ENCODE data around the gene ASB13. TPM values are rescaled to one million over a fixed set of nuclear protein-coding genes. Genes with fewer than 3 reads are reported as not detected.

The ASB13 gene
- polyA plus RNA-seq, 1 of the 3 experiments (the other 2 are of a cell fraction): 9.2 TPM

DNA sequence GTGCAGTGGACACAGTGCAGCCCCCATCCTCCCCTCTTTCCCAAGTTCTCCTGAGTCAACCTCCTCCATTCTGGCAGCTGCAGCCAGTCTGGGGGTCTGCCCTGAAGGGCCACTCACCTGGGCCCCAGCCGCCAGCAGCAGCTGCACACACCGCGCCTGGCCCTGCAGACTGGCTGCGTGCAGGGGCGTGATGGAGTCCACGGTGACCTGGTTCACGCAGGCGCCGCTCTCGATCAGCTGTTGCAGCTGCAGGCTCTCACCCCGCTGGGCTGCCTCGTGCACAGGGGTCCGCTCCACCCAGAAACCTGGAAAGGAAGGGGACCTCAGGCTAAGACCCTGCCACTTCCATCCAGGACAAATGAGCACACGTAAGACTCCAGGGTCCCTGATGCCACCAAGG is 13.6 kb downstream of the ASB13 start:
- 99% methylated on average over 14 of the region's 14 CpGs for WGBS (ENCODE audit: low lambda C conversion rate)
- no peaks in the 10 kb centered on the region for H3F3A ChIP-seq (replicated peaks; ENCODE audit: insufficient read depth)
- ChIA-PET POLR2A (interaction anchor here (0.7 kb wide), 1 partner anchor 609 kb away, joined by 3 read pairs; no protein-coding TSS in a partner anchor), CTCF (interaction anchor here (1.3 to 1.9 kb wide), 3 partner anchors 11 to 30 kb away, joined by 4 to 7 read pairs (median 7); no protein-coding TSS in a partner anchor)
- H3K4me3 ChIP-seq (ENCODE audit: low read depth in 2 of 2, low read length in 1 of 2): no peak overlapping the region
- H3K9me3 ChIP-seq: no peaks in the 10 kb centered on the region
- no peaks in the 10 kb centered on the region for H3K27me3 ChIP-seq (ENCODE audit: insufficient read depth)
- TF ChIP-seq RXRA (IDR thresholded peaks at IDR 0.05; ENCODE audit: borderline replicate concordance, low read depth): no peak
- no peak for TF ChIP-seq GABPA (IDR thresholded peaks at IDR 0.05; ENCODE audit: low read depth)
- TF ChIP-seq POLR2AphosphoS5 (IDR thresholded peaks at IDR 0.05; ENCODE audit: low read depth, low read length): no peak
- TF ChIP-seq RCOR1 (IDR thresholded peaks at IDR 0.05; ENCODE audit: low read length): no peak
- no peak for TF ChIP-seq PBX3 (IDR thresholded peaks at IDR 0.05)
- TF ChIP-seq ELF1 (IDR thresholded peaks at IDR 0.05): no peak
- TF ChIP-seq CTCF (IDR thresholded peaks at IDR 0.05): no peak
- TF ChIP-seq MAX (IDR thresholded peaks at IDR 0.05; ENCODE audit: low read depth): no peak
- no peak for TF ChIP-seq CHD2 (IDR thresholded peaks at IDR 0.05; ENCODE audit: low read length, partially characterized antibody)
- TF ChIP-seq MEF2A (IDR thresholded peaks at IDR 0.05; ENCODE audit: borderline replicate concordance, low read depth): no peak
- TF ChIP-seq SIN3A (IDR thresholded peaks at IDR 0.05; ENCODE audit: borderline replicate concordance, low read depth, low read length): no peak
- no peak overlapping the region for H2AFZ ChIP-seq (ENCODE audit: low read depth)
- 0 out of 2 replicates have a peak, but pooled peaks cover 3% of the 10 kb centered on the region for H3K79me2 ChIP-seq (ENCODE audit: insufficient read depth)
- no peak overlapping the region for H3K27ac ChIP-seq (ENCODE audit: low read depth in 2 of 2, low read length in 1 of 2)
- H3K9ac ChIP-seq: no peak overlapping the region
- no peaks in the 10 kb centered on the region; a peak in 1 of 4 replicates for H3K4me1 ChIP-seq (ENCODE audit: control insufficient read depth in 1 of 2, insufficient read depth in 2 of 2, low read depth in 1 of 2, low read length in 1 of 2)
- peaks cover 0 to 9% of the 10 kb centered on the region in 2 experiments for H3K36me3 ChIP-seq (replicated peaks in 1 of 2; ENCODE audit: control insufficient read depth in 1 of 2, insufficient read depth in 2 of 2, low read length in 1 of 2)
- no peaks in the 10 kb centered on the region for H3K9me2 ChIP-seq
- H4K20me1 ChIP-seq (ENCODE audit: insufficient read depth): no peaks in the 10 kb centered on the region
- DNase-seq: no peak
- no peak overlapping the region for H3K4me2 ChIP-seq

GRCh38 chr10:5651388-5651764 is 15.0 kb downstream of the ASB13 start:
- no peak for DNase-seq
- Histone ChIP-seq H3K9me3 (no peaks in the 10 kb centered on the region), H3K27me3 (ENCODE audit: insufficient read depth) (no peaks in the 10 kb centered on the region), H3K36me3 (replicated peaks in 1 of 2; ENCODE audit: control insufficient read depth in 1 of 2, insufficient read depth in 2 of 2, low read length in 1 of 2) (peaks cover 0 to 15% of the 10 kb centered on the region in 2 experiments), H3F3A (replicated peaks; ENCODE audit: insufficient read depth) (no peaks in the 10 kb centered on the region), H3K9ac (no peak overlapping the region), H3K4me1 (ENCODE audit: control insufficient read depth in 1 of 2, insufficient read depth in 2 of 2, low read depth in 1 of 2, low read length in 1 of 2) (no peaks in the 10 kb centered on the region), H3K9me2 (no peaks in the 10 kb centered on the region), H3K79me2 (ENCODE audit: insufficient read depth) (0 out of 2 replicates have a peak, but pooled peaks cover under 1% of the 10 kb centered on the region), H4K20me1 (ENCODE audit: insufficient read depth) (no peaks in the 10 kb centered on the region), H3K27ac (ENCODE audit: low read depth in 2 of 2, low read length in 1 of 2) (no peak overlapping the region), H2AFZ (ENCODE audit: low read depth) (no peak overlapping the region), H3K4me3 (ENCODE audit: low read depth in 2 of 2, low read length in 1 of 2) (no peak overlapping the region), H3K4me2 (no peak overlapping the region)
- POLR2A ChIA-PET: no interaction called here
- 90% methylated on average over 9 of the region's 11 CpGs for WGBS (ENCODE audit: low lambda C conversion rate)
- TF ChIP-seq, protein P1, sequence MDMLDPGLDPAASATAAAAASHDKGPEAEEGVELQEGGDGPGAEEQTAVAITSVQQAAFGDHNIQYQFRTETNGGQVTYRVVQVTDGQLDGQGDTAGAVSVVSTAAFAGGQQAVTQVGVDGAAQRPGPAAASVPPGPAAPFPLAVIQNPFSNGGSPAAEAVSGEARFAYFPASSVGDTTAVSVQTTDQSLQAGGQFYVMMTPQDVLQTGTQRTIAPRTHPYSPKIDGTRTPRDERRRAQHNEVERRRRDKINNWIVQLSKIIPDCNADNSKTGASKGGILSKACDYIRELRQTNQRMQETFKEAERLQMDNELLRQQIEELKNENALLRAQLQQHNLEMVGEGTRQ (IDR thresholded peaks at IDR 0.05; ENCODE audit: borderline replicate concordance, low read depth, low read length): no peak
- no peak for TF ChIP-seq ZBTB33 (IDR thresholded peaks at IDR 0.05; ENCODE audit: borderline replicate concordance, low read depth)
- CTCF ChIA-PET: interaction anchor here (1.0 to 1.9 kb wide), 3 partner anchors 8 to 28 kb away, joined by 3 to 7 read pairs (median 5); no protein-coding TSS in a partner anchor
